Measurements from ENCODE around the gene BCKDHB.

Gene BCKDHB

GRCh38 chr6:80314531-80314930, 208.1 kb downstream of the BCKDHB start:
- Histone ChIP-seq H3K27me3 (ENCODE audit: insufficient read depth, poor library complexity, severe bottlenecking) (no peaks in the 10 kb centered on the region), H3K27ac (replicated peaks) (no peak overlapping the region), H3K4me3 (replicated peaks; ENCODE audit: insufficient read depth, low read length) (no peak overlapping the region)
- TF ChIP-seq CTCF (IDR thresholded peaks at IDR 0.05; ENCODE audit: insufficient read depth, low read length) (no peak), GABPA (IDR thresholded peaks at IDR 0.05; ENCODE audit: low read depth) (no peak), SPI1 (IDR thresholded peaks at IDR 0.05; ENCODE audit: borderline replicate concordance, low read depth) (no peak), POLR2AphosphoS5 (IDR thresholded peaks at IDR 0.05; ENCODE audit: low read depth) (no peak)
- DNase-seq (ENCODE audit: low read depth in 1 of 2, low spot score in 1 of 2) = no peak

- Histone ChIP-seq H3K4me3 (replicated peaks; ENCODE audit: insufficient read depth, low read length) (no peak overlapping the region), H3K27ac (replicated peaks) (no peak overlapping the region), H3K27me3 (ENCODE audit: insufficient read depth, poor library complexity, severe bottlenecking) (no peaks in the 10 kb centered on the region)
- DNase-seq (ENCODE audit: low read depth in 1 of 2, low spot score in 1 of 2) = no peak
- TF ChIP-seq REST (IDR thresholded peaks at IDR 0.05; ENCODE audit: insufficient replicate concordance, low read depth) (no peak), CTCF (IDR thresholded peaks at IDR 0.05; ENCODE audit: insufficient read depth, low read length) (no peak), POLR2AphosphoS5 (IDR thresholded peaks at IDR 0.05; ENCODE audit: low read depth) (no peak), SPI1 (IDR thresholded peaks at IDR 0.05; ENCODE audit: borderline replicate concordance, low read depth) (no peak), GABPA (IDR thresholded peaks at IDR 0.05; ENCODE audit: low read depth) (no peak)
Observed at GRCh38 chr6:80316686-80317231, 210.3 kb downstream of the BCKDHB start.

GRCh38 chr6:80319196-80319595, 212.7 kb downstream of the BCKDHB start:
- no peak for TF ChIP-seq REST (IDR thresholded peaks at IDR 0.05; ENCODE audit: insufficient replicate concordance, low read depth)
- TF ChIP-seq GABPA (IDR thresholded peaks at IDR 0.05; ENCODE audit: low read depth) = no peak
- no peak for TF ChIP-seq CTCF (IDR thresholded peaks at IDR 0.05; ENCODE audit: insufficient read depth, low read length)
- no peak for TF ChIP-seq POLR2AphosphoS5 (IDR thresholded peaks at IDR 0.05; ENCODE audit: low read depth)
- TF ChIP-seq SPI1 (IDR thresholded peaks at IDR 0.05; ENCODE audit: borderline replicate concordance, low read depth) = no peak
- DNase-seq (ENCODE audit: low read depth in 1 of 2, low spot score in 1 of 2) = no peak
- H3K27me3 ChIP-seq (ENCODE audit: insufficient read depth, poor library complexity, severe bottlenecking) = no peaks in the 10 kb centered on the region
- no peak overlapping the region for H3K4me3 ChIP-seq (replicated peaks; ENCODE audit: insufficient read depth, low read length)
- no peak overlapping the region for H3K27ac ChIP-seq (replicated peaks)

GRCh38 chr6:80321011-80321410, 214.5 kb downstream of the BCKDHB start:
- no peak for DNase-seq (ENCODE audit: low read depth in 1 of 2, low spot score in 1 of 2)
- TF ChIP-seq CTCF (IDR thresholded peaks at IDR 0.05; ENCODE audit: insufficient read depth, low read length) (no peak), POLR2AphosphoS5 (IDR thresholded peaks at IDR 0.05; ENCODE audit: low read depth) (no peak), REST (IDR thresholded peaks at IDR 0.05; ENCODE audit: insufficient replicate concordance, low read depth) (no peak), SPI1 (IDR thresholded peaks at IDR 0.05; ENCODE audit: borderline replicate concordance, low read depth) (no peak), GABPA (IDR thresholded peaks at IDR 0.05; ENCODE audit: low read depth) (no peak)

More at GRCh38 chr6:80321011-80321410, 214.5 kb downstream of the BCKDHB start:
- H3K27me3 ChIP-seq (ENCODE audit: insufficient read depth, poor library complexity, severe bottlenecking) = no peaks in the 10 kb centered on the region
- H3K27ac ChIP-seq (replicated peaks) = no peak overlapping the region
- H3K4me3 ChIP-seq (replicated peaks; ENCODE audit: insufficient read depth, low read length) = no peak overlapping the region

All from HL-60 (cell line).